GM23248 (cell line): ENCODE measurements around the gene RERE. TPM values are rescaled to one million over a fixed set of nuclear protein-coding genes. Genes with fewer than 3 reads are reported as not detected.

Source experiments
- DNase-seq: peaks from one replicate; pipeline ENCODE4 v3.0.0-alpha.2; 2015
- H2AFZ ChIP-seq: fragments of 200-600 bp; sonication (generic); 2 replicates; pipeline ENCODE4 v1.6.1; 2016; ENCODE audit warnings: antibody characterized with exemption
- H3F3A ChIP-seq: fragments of 200-600 bp; sonication (generic); 2 replicates; pipeline ENCODE4 v1.6.1; 2016; ENCODE audit warnings: mild to moderate bottlenecking, antibody characterized with exemption, mixed run types; ENCODE audit not compliant: insufficient read depth
- H3K27ac ChIP-seq: fragments of 200-600 bp; sonication (generic); 2 replicates; pipeline ENCODE4 v1.5.1; 2016; ENCODE audit warnings: mild to moderate bottlenecking
- H3K27me3 ChIP-seq: fragments of 200-600 bp; sonication (generic); replicated peaks from 2 replicates; pipeline ENCODE4 v1.6.1; 2016; ENCODE audit warnings: mild to moderate bottlenecking; ENCODE audit not compliant: insufficient read depth
- H3K36me3 ChIP-seq: fragments of 200-600 bp; sonication (generic); 2 replicates; pipeline ENCODE4 v1.6.1; 2016; ENCODE audit warnings: low read depth, mild to moderate bottlenecking
- H3K4me1 ChIP-seq: fragments of 200-600 bp; sonication (generic); 2 replicates; pipeline ENCODE4 v1.6.1; 2016; ENCODE audit warnings: mild to moderate bottlenecking; ENCODE audit not compliant: insufficient read depth
- H3K4me2 ChIP-seq: fragments of 200-600 bp; sonication (generic); one replicate; pipeline ENCODE4 v1.6.1; 2016; ENCODE audit warnings: mild to moderate bottlenecking; ENCODE audit not compliant: unreplicated experiment
- H3K4me3 ChIP-seq: fragments of 200-600 bp; sonication (generic); 2 replicates; pipeline ENCODE4 v1.5.1; 2016; ENCODE audit warnings: mild to moderate bottlenecking
- H3K79me2 ChIP-seq: fragments of 200-600 bp; sonication (generic); 2 replicates; pipeline ENCODE4 v1.6.1; 2016; ENCODE audit warnings: mild to moderate bottlenecking; ENCODE audit not compliant: insufficient read depth
- H3K9ac ChIP-seq: fragments of 200-600 bp; sonication (generic); 2 replicates; pipeline ENCODE4 v1.6.1; 2016; ENCODE audit warnings: mild to moderate bottlenecking
- H3K9me2 ChIP-seq: fragments of 200-600 bp; sonication (generic); 2 replicates; pipeline ENCODE4 v1.6.1; 2016; ENCODE audit warnings: mixed run types, mild to moderate bottlenecking, moderate library complexity; ENCODE audit not compliant: insufficient read depth
- H3K9me3 ChIP-seq: fragments of 200-600 bp; sonication (generic); one replicate; pipeline ENCODE4 v1.6.1; 2017; ENCODE audit warnings: low read depth
- H4K20me1 ChIP-seq: fragments of 200-600 bp; sonication (generic); 2 replicates; pipeline ENCODE4 v1.6.0; 2016; ENCODE audit not compliant: insufficient read depth
- EZH2 ChIP-seq: fragments of 200-600 bp; sonication (generic); IDR thresholded peaks from 2 replicates; pipeline ENCODE4 v1.6.1; 2018; ENCODE audit warnings: antibody characterized with exemption, mild to moderate bottlenecking; ENCODE audit not compliant: insufficient read depth, poor library complexity, severe bottlenecking
- EZH2phosphoT487 ChIP-seq: fragments of 200-600 bp; sonication (generic); IDR thresholded peaks from 2 replicates; pipeline ENCODE4 v1.6.1; 2018; ENCODE audit warnings: antibody characterized with exemption, moderate library complexity, mild to moderate bottlenecking, low read depth; ENCODE audit not compliant: insufficient read depth
- WGBS, 2 experiments: methylation state at CpG; one replicate each; pipeline ENCODE4 v1.1.6; 2015 to 2017; ENCODE audit warnings: low lambda C conversion rate in 2 of 2, low coverage in 1 of 2; ENCODE audit errors: missing lambda C conversion rate in 2 of 2; 5-methylcytosine and 5-hydroxymethylcytosine counted together
- in situ Hi-C: fragments of 300-500 bp; cut with MboI; formaldehyde crosslinking; loops from 2 replicates; pipeline ENCODE4 v1.15.0; 2020
- polyA plus RNA-seq: library from polyadenylated mRNA; unstranded; fragments of >200 nt; fragmentation: Nextera tagmentation; extraction: Ambion mirVana; gene quantifications from 2 replicates; pipeline ENCODE4 v1.2.1, GENCODE V29; 2016
- total RNA-seq: library from RNA; depleted of rRNA; stranded (reverse); fragments of >200 nt; shearing (Covaris generic); gene quantifications from 2 replicates; pipeline ENCODE4 v1.2.3, GENCODE V29; 2014

The RERE gene
- total and polyA plus RNA-seq, 2 experiments from 2014 or later: 26.0 to 26.2 TPM

DNA sequence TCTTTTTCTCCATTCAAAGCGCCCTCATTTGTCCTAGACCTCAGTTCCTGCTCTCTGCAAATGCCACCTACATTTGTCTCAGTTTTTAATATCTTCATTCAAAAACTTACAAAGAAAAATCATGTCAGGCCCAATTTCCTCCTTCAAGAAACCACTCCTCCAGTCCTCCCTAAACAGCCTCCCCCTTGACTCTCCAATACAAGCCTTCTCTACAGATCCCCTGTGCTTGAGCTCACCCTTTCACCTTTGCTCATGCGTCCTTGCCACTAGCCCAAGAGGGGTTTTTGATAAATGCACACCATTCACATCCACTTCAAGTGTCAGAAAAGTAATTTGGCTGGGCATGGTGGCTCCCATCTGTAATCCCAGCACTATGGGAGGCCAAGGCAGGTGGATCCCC, 140.6 kb downstream of the RERE start:
- Histone ChIP-seq H3K79me2 (peaks cover 98% of the 10 kb centered on the region), H3K27ac (no peak overlapping the region), H3K36me3 (no peaks in the 10 kb centered on the region), H2AFZ (no peak overlapping the region), H3K4me3 (no peak overlapping the region), H3K27me3 (no peaks in the 10 kb centered on the region), H3K9me2 (no peaks in the 10 kb centered on the region), H3K9ac (no peak overlapping the region), H4K20me1 (no peaks in the 10 kb centered on the region), H3K4me1 (peaks cover 33% of the 10 kb centered on the region), H3F3A (peaks cover 5% of the 10 kb centered on the region; the same call in 1 of the 2 replicates), H3K9me3 (no peaks in the 10 kb centered on the region), H3K4me2 (no peak overlapping the region)
- in situ Hi-C loops: no loop called here
- WGBS, 2 experiments: 98 to 99% methylated on average over 2 of the region's 2 CpGs
- DNase-seq: no peak
- TF ChIP-seq EZH2 (no peak), EZH2phosphoT487 (no peak)

DNA sequence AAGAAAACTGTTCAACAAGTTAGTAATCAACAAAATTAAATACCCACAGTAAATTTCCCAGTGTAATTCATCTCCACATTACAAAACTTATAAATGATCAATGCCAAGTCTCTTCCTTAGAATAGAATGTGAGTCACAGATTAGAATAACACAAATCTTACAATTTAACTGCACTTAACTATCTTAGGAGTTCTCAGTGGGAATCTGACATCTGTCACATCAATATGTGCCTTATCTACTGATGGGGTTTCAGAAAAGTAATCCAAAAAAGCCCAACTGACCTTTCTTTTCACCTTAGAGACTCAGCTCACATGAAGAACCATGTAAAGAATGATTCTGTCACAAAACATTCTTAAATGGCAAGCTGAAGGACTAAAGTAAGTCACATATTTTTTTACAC, 141.4 kb downstream of the RERE start:
- Histone ChIP-seq H3K27me3 (no peaks in the 10 kb centered on the region), H3K9me3 (no peaks in the 10 kb centered on the region), H4K20me1 (no peaks in the 10 kb centered on the region), H3K79me2 (peaks cover 95% of the 10 kb centered on the region), H3K9ac (no peak overlapping the region), H3K4me2 (no peak overlapping the region), H3K27ac (no peak overlapping the region), H2AFZ (no peak overlapping the region), H3K9me2 (no peaks in the 10 kb centered on the region), H3F3A (peaks cover 5% of the 10 kb centered on the region; the same call in 1 of the 2 replicates), H3K4me3 (no peak overlapping the region), H3K36me3 (no peaks in the 10 kb centered on the region), H3K4me1 (peaks cover 34% of the 10 kb centered on the region)
- no peak for DNase-seq
- in situ Hi-C loops: no loop called here
- TF ChIP-seq EZH2: no peak
- TF ChIP-seq EZH2phosphoT487: no peak

DNA sequence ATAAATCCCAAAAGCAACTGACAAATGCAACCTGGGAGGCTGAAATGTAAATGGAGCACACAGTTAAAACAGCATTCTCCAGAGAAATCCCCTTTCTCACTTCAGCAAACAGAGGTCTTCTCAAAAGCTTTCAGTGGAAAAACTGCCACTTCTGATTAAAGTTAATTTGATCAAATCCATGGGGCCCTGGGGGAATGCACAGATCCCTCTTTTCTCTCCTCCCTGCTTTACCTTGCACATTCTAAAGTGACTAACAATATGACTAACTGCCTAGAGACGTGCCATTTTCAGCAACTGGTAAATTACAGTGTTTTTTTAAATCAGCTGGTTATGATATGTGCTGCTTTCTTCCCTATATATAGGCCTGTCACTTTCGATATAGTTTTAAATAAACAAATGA, 142.5 kb downstream of the RERE start:
- WGBS, 2 experiments: 23 to 44% methylated on average over 2 of the region's 2 CpGs
- Histone ChIP-seq H3K9ac (no peak overlapping the region), H3K4me3 (no peak overlapping the region), H3K36me3 (no peaks in the 10 kb centered on the region), H2AFZ (no peak overlapping the region), H3K9me3 (no peaks in the 10 kb centered on the region), H3K4me1 (peaks cover 46% of the 10 kb centered on the region), H3K79me2 (peaks cover 89% of the 10 kb centered on the region), H3F3A (peaks cover 5% of the 10 kb centered on the region; the same call in 1 of the 2 replicates), H3K27me3 (no peaks in the 10 kb centered on the region), H3K27ac (no peak overlapping the region), H4K20me1 (no peaks in the 10 kb centered on the region), H3K4me2 (peak overlapping the region; percentile 17), H3K9me2 (no peaks in the 10 kb centered on the region)
- in situ Hi-C loops: no loop called here
- DNase-seq: peak; percentile 67
- no peak for TF ChIP-seq EZH2
- no peak for TF ChIP-seq EZH2phosphoT487

DNA sequence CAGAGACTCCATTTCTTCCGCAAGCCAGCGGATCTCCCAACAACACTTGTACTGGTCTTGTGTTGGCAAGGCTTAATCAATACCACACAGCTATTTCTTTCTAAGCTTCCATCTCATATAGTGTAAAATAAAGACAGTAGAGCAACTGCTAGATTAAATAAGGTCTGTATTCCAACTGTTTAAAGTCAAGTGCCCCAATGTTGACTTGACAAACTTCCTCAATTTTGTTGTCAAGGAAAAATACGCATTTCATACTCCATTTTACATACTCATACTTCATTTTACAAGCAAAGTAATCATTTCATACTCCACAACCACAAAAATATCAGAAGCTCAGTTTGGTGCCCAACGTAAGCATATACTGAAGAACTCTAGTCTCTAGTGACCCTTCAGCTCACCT, 143.0 kb downstream of the RERE start:
- Histone ChIP-seq H4K20me1 (no peaks in the 10 kb centered on the region), H3K27me3 (no peaks in the 10 kb centered on the region), H3K9ac (no peak overlapping the region), H3K27ac (no peak overlapping the region), H3F3A (peaks cover 9% of the 10 kb centered on the region; the same call in 1 of the 2 replicates), H3K36me3 (no peaks in the 10 kb centered on the region), H3K4me3 (no peak overlapping the region), H3K4me1 (peaks cover 46% of the 10 kb centered on the region), H3K9me2 (no peaks in the 10 kb centered on the region), H2AFZ (no peak overlapping the region), H3K4me2 (peak overlapping the region; percentile 17), H3K79me2 (peaks cover 89% of the 10 kb centered on the region), H3K9me3 (no peaks in the 10 kb centered on the region)
- 85 to 91% methylated on average over 4 of the region's 4 CpGs for WGBS, 2 experiments
- no peak for TF ChIP-seq EZH2phosphoT487
- TF ChIP-seq EZH2: no peak
- in situ Hi-C loops: no loop called here
- no peak for DNase-seq

DNA sequence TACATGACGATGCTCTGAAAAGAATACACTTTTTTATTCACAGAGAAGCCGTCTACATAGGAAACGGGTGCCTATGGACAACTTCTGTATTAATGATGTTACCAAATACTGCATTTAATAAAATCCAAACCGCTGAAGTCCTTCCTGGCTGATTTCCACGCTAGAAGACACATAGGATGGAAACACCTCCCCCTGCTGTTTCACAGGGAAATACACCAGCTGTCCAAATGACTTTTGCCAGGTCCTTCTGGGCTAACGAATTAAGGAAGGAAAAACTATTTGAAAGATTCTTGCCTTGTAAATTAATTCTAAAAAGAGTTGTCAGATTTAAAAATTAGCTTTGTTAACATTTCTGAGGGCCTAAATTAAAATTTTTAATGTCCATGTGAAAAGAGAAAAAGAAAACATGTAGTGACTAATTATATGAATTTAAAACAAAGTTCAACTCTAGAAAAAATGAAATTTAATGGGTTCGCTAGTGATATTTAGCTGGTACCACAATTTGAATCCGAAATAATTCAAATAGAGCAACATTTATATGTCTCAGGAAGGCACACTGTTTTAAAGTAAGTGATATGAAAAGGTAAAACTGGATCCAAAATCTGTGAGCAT, 146.0 kb downstream of the RERE start:
- Histone ChIP-seq H2AFZ (no peak overlapping the region), H4K20me1 (no peaks in the 10 kb centered on the region), H3K9me2 (no peaks in the 10 kb centered on the region), H3K27ac (no peak overlapping the region), H3K9ac (no peak overlapping the region), H3K4me1 (peaks cover 45% of the 10 kb centered on the region), H3K4me2 (peak overlapping the region; percentile 19), H3K36me3 (no peaks in the 10 kb centered on the region), H3K4me3 (no peak overlapping the region), H3K9me3 (no peaks in the 10 kb centered on the region), H3F3A (peaks cover 11% of the 10 kb centered on the region; the same call in 1 of the 2 replicates), H3K79me2 (peaks cover 89% of the 10 kb centered on the region), H3K27me3 (no peaks in the 10 kb centered on the region)
- WGBS, 2 experiments: 16 to 19% methylated on average over 8 of the region's 8 CpGs
- TF ChIP-seq EZH2 (no peak), EZH2phosphoT487 (no peak)
- in situ Hi-C loops: no loop called here
- peak; percentile 92 for DNase-seq
